Measurements from ENCODE around the gene IL2RA. TPM values are rescaled to one million over a fixed set of nuclear protein-coding genes. Genes with fewer than 3 reads are reported as not detected.

IL2RA gene
- total and polyA plus RNA-seq, 4 donors: 0.24 to 10.3 (median 3.4) TPM

GRCh38 chr10:5968681-5969453 is 93.3 kb downstream of the IL2RA start:
- H3K9ac ChIP-seq (ENCODE audit: insufficient read depth in 1 of 2, low read length in 2 of 2): no peak overlapping the region
- no peaks in the 10 kb centered on the region for H3K27me3 ChIP-seq (ENCODE audit: control insufficient read depth in 3 of 3, insufficient read depth in 3 of 3, low read length in 2 of 3)
- peaks cover 0 to 15% (median 0%) of the 10 kb centered on the region in 5 donors for H3K4me1 ChIP-seq (ENCODE audit: control insufficient read depth in 5 of 5, insufficient read depth in 5 of 5, low read length in 5 of 5)
- no peak for ATAC-seq (ENCODE audit: insufficient read depth, low FRiP score)
- H3K27ac ChIP-seq (ENCODE audit: low read depth in 1 of 2, low read length in 1 of 2): peak overlapping the region in 1 of 2 donors; percentile 37
- H3K36me3 ChIP-seq (ENCODE audit: control insufficient read depth in 4 of 4, insufficient read depth in 4 of 4, low read length in 4 of 4): peaks cover 0 to 19% (median 0%) of the 10 kb centered on the region in 4 donors
- DNase-seq: no peak
- TF ChIP-seq, protein P1, sequence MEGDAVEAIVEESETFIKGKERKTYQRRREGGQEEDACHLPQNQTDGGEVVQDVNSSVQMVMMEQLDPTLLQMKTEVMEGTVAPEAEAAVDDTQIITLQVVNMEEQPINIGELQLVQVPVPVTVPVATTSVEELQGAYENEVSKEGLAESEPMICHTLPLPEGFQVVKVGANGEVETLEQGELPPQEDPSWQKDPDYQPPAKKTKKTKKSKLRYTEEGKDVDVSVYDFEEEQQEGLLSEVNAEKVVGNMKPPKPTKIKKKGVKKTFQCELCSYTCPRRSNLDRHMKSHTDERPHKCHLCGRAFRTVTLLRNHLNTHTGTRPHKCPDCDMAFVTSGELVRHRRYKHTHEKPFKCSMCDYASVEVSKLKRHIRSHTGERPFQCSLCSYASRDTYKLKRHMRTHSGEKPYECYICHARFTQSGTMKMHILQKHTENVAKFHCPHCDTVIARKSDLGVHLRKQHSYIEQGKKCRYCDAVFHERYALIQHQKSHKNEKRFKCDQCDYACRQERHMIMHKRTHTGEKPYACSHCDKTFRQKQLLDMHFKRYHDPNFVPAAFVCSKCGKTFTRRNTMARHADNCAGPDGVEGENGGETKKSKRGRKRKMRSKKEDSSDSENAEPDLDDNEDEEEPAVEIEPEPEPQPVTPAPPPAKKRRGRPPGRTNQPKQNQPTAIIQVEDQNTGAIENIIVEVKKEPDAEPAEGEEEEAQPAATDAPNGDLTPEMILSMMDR (IDR thresholded peaks at IDR 0.05; ENCODE audit: control extremely low read depth, extremely low read depth): no peak
- no peak overlapping the region for H3K4me3 ChIP-seq
- H3K9me3 ChIP-seq (ENCODE audit: control insufficient read depth in 4 of 4, insufficient read depth in 3 of 4, low read length in 3 of 4): no peaks in the 10 kb centered on the region
- WGBS, 2 donors: 92 to 94% methylated on average over 9 of the region's 9 CpGs

- 84 to 94% methylated on average over 5 of the region's 5 CpGs for WGBS, 2 donors
- H3K36me3 ChIP-seq (ENCODE audit: control insufficient read depth in 4 of 4, insufficient read depth in 4 of 4, low read length in 4 of 4): peaks cover 0 to 24% (median 0%) of the 10 kb centered on the region in 4 donors
- H3K27ac ChIP-seq (ENCODE audit: low read depth in 1 of 2, low read length in 1 of 2): no peak overlapping the region
- no peak overlapping the region for H3K9ac ChIP-seq (ENCODE audit: insufficient read depth in 1 of 2, low read length in 2 of 2)
- H3K27me3 ChIP-seq (ENCODE audit: control insufficient read depth in 3 of 3, insufficient read depth in 3 of 3, low read length in 2 of 3): no peaks in the 10 kb centered on the region
- TF ChIP-seq, protein P1 (IDR thresholded peaks at IDR 0.05; ENCODE audit: control extremely low read depth, extremely low read depth): no peak
- H3K9me3 ChIP-seq (ENCODE audit: control insufficient read depth in 4 of 4, insufficient read depth in 3 of 4, low read length in 3 of 4): no peaks in the 10 kb centered on the region
- DNase-seq (no peak), ATAC-seq (ENCODE audit: insufficient read depth, low FRiP score) (no peak)
- peaks cover 0 to 15% (median 0%) of the 10 kb centered on the region in 5 donors for H3K4me1 ChIP-seq (ENCODE audit: control insufficient read depth in 5 of 5, insufficient read depth in 5 of 5, low read length in 5 of 5)
- no peak overlapping the region for H3K4me3 ChIP-seq
Measured at GRCh38 chr10:5968037-5968680, 94.0 kb downstream of the IL2RA start.

GRCh38 chr10:5965266-5965665 is 96.9 kb downstream of the IL2RA start:
- WGBS, 2 donors: 78 to 91% methylated on average over 8 of the region's 8 CpGs
- DNase-seq (no peak), ATAC-seq (ENCODE audit: insufficient read depth, low FRiP score) (no peak)
- Histone ChIP-seq H3K27me3 (ENCODE audit: control insufficient read depth in 3 of 3, insufficient read depth in 3 of 3, low read length in 2 of 3) (no peaks in the 10 kb centered on the region), H3K4me1 (ENCODE audit: control insufficient read depth in 5 of 5, insufficient read depth in 5 of 5, low read length in 5 of 5) (peaks cover 0 to 7% (median 0%) of the 10 kb centered on the region in 5 donors), H3K9ac (ENCODE audit: insufficient read depth in 1 of 2, low read length in 2 of 2) (no peak overlapping the region), H3K36me3 (ENCODE audit: control insufficient read depth in 4 of 4, insufficient read depth in 4 of 4, low read length in 4 of 4) (peaks cover 0 to 42% (median 0%) of the 10 kb centered on the region in 4 donors), H3K27ac (ENCODE audit: low read depth in 1 of 2, low read length in 1 of 2) (no peak overlapping the region), H3K4me3 (no peak overlapping the region), H3K9me3 (ENCODE audit: control insufficient read depth in 4 of 4, insufficient read depth in 3 of 4, low read length in 3 of 4) (no peaks in the 10 kb centered on the region)
- TF ChIP-seq, protein P1 (IDR thresholded peaks at IDR 0.05; ENCODE audit: control extremely low read depth, extremely low read depth): no peak

Measured in lung (tissue), 12 donors.